T47D (cell line): ENCODE results near the gene ZFP42.

Source experiments
- DNase-seq, 2 experiments: peaks; one replicate each; pipeline versions ENCODE4 v3.0.0 to v3.0.0-alpha.2; 2011 to 2012; ENCODE audit warnings: low read depth in 1 of 2, low spot score in 1 of 2
- JUND ChIP-seq: IDR thresholded peaks from 2 replicates; pipeline ENCODE4 v1.6.1; 2012; ENCODE audit warnings: low read depth
- in situ Hi-C: cut with HindIII; loops from 2 replicates; pipeline ENCODE4 v1.10.0; 2016; ENCODE audit warnings: low sequenced_read_pairs, low pct_unique_long_range_greater_than_20kb

ZFP42 gene

GRCh38 chr4:188002751-188003150 lies 7.2 kb downstream of the ZFP42 start:
- in situ Hi-C loops = no loop called here
- DNase-seq = no peak
- TF ChIP-seq JUND = no peak

- no peak for TF ChIP-seq JUND
- in situ Hi-C loops = no loop called here
Observed at GRCh38 chr4:188005561-188005960, 10.0 kb downstream of the ZFP42 start.

GRCh38 chr4:188006285-188006848 lies 10.8 kb downstream of the ZFP42 start:
- TF ChIP-seq JUND = no peak
- in situ Hi-C loops = no loop called here
- no peak for DNase-seq

More at GRCh38 chr4:188005561-188005960, 10.0 kb downstream of the ZFP42 start:
- no peak for DNase-seq

DNA sequence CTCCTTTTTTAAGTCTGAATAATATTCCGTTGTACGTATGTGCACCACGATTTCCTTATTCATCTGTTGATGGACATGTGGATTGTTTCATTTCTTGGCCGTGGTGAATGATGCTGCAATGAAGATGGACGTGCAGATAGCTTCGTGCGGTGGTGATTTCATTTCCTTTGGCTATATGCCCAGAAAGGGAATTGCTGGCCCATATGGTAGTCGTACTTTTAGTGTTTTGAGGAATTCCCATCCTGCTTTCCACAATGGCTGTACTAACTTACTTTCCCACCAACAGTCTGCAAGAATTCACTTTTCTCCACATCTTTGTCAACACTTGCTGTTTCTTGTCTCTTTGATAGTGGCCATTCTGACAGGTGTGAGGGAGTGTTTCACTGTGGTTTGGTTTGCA lies 12.8 kb downstream of the ZFP42 start:
- peak in 1 of 2 experiments; percentile 21 for DNase-seq
- in situ Hi-C loops = no loop called here
- no peak for TF ChIP-seq JUND

DNA sequence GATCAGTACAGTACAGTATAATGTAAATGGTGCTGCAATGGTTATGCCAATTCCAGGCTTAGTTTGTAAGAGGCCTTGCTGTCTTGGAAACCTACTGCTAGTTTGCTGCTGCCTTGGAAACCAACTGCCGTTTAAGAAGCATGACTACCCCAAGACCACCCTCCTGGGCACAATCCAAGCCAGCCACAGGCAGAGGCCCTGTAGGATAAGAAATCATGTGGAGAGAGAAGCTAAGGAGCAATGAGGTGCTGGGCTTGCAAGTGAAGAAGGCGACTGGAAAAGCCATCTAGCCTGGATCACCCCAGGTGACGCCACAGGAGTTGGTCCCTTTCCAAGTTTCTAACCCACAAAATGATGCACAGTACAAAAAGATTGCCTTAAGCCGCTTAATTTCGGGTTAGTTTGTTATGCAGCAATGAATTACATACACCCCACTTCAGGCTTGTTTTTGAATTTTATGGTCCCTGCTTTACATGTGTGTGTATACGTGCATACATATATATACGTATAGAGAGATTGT lies 16.9 kb downstream of the ZFP42 start:
- no peak for DNase-seq
- in situ Hi-C loops = no loop called here
- TF ChIP-seq JUND = no peak

DNA sequence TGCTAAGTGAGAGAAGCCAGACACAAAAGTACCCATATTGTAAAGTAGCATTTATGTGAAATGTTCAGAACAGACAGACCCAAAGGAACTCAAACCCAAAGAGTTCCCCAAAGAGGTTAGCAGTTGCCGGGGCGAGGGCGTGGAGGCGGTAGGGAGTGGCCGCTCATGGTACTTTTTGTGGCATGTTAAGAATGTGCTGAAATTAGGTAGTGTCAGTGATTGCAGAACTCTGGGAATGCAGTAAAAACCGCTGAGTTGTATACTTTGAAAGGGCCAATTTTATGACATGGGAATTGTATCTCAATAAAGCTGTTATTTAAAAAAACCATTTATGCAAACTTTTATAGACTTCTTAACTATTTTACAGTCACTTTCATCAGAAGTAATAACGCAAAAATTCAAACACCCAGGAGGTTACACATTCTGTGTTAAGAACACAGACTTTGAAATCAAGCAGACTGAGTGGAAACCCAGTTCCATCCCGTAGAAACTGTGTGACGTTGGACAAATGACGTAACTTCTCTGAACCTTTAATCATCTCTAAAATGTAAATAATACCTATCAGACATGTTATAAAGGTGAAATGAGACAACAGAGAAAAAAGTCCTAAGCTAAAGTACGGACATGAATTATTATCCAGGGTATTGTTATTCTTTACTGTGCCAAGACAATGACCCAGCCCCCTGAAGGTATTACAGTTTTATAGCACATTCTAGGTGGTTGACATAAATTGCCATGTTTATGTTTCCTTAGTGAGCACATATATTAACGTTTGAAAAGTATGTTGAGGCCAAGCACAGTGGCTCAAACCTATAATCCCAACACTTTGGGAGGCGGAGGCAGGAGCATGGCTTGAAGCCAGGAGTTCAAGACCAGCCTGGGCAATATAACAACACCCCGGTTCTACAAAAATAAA lies 19.7 kb downstream of the ZFP42 start:
- no peak for TF ChIP-seq JUND
- no peak for DNase-seq
- in situ Hi-C loops = no loop called here

GRCh38 chr4:188016754-188017153 lies 21.2 kb downstream of the ZFP42 start:
- TF ChIP-seq JUND = no peak
- DNase-seq = peak in 1 of 2 experiments; percentile 6
- in situ Hi-C loops = no loop called here

DNA sequence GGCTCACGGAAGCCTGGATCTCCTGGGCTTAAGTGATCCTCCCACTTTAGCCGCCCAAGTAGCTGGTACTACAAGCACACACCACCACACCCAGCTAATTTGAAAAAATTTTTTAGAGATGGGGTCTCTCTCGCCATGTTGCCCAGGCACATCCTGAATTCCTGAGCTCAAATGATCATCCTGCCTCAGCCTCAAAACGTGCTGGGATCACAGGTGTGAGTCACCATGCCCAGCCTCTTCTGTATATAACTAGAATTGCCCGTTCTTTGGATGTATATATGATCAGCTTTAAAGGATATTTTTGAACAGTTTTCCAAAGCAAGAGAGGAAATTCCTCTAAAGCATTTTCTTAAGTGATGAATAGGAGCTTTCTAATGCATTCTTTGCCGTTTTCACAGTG lies 22.7 kb downstream of the ZFP42 start:
- TF ChIP-seq JUND = no peak
- DNase-seq = no peak
- in situ Hi-C loops = no loop called here

- no peak for TF ChIP-seq JUND
- in situ Hi-C loops = no loop called here
- DNase-seq = peak; percentile 42 to 85
Observed at GRCh38 chr4:188021548-188022249, 26.1 kb downstream of the ZFP42 start.

- TF ChIP-seq JUND = no peak
- in situ Hi-C loops = no loop called here
- no peak for DNase-seq
Observed at GRCh38 chr4:188023682-188024081, 28.1 kb downstream of the ZFP42 start.

- no peak for DNase-seq
- in situ Hi-C loops = no loop called here
- TF ChIP-seq JUND = no peak
Observed at GRCh38 chr4:188025476-188025875, 29.9 kb downstream of the ZFP42 start.

- TF ChIP-seq JUND = no peak
- DNase-seq = no peak
- in situ Hi-C loops = no loop called here
Observed at GRCh38 chr4:188029114-188029513, 33.5 kb downstream of the ZFP42 start.

DNA sequence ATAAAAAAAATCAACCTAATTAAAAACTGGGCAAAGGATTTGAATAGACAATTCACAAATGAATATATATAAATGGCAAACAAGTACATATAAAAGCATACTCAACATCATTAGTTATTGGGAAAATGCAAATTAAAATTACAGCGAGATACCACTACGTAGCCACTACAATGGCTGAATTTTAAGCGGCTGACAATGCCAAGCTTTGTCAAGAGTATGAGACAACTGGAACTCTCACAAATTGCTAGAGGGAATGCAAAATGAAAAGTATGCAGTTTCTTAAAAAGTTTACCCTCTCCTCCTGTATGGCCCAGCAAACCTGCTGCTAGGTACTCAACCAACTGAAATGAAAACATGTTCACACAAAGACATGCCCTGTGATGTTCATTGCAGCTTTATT lies 34.8 kb downstream of the ZFP42 start:
- no peak for TF ChIP-seq JUND
- in situ Hi-C loops = no loop called here
- no peak for DNase-seq
